ENCODE results near the gene CPNE1. TPM values are rescaled to one million over a fixed set of nuclear protein-coding genes. Genes with fewer than 3 reads are reported as not detected.

The CPNE1 gene
- total and polyA plus RNA-seq, 2 donors = 43.6 to 238 TPM

- 31% methylated on average over 2 of the region's 2 CpGs for WGBS
- DNase-seq (ENCODE audit: low read depth in 6 of 9, low spot score in 9 of 9) = no peak
- H3K4me1 ChIP-seq (ENCODE audit: control insufficient read depth in 2 of 2, insufficient read depth in 2 of 2, low read length in 2 of 2) = peaks cover 24 to 25% of the 10 kb centered on the region in 2 donors
- H3K27me3 ChIP-seq (ENCODE audit: control insufficient read depth in 2 of 2, insufficient read depth in 1 of 2, low read length in 1 of 2) = no peaks in the 10 kb centered on the region
- H3K36me3 ChIP-seq (ENCODE audit: control insufficient read depth in 2 of 2, insufficient read depth in 2 of 2, low read length in 1 of 2) = peaks cover 0 to 1% of the 10 kb centered on the region in 2 donors
- H3K27ac ChIP-seq (ENCODE audit: low read depth in 1 of 2, low read length in 1 of 2) = no peak overlapping the region
- no peaks in the 10 kb centered on the region for H3K9me3 ChIP-seq (ENCODE audit: control insufficient read depth in 2 of 2, insufficient read depth in 1 of 2, low read length in 1 of 2)
- peak overlapping the region in 1 of 2 donors; percentile 5 for H3K4me3 ChIP-seq (ENCODE audit: low read length in 2 of 2)
Measured at GRCh38 chr20:35662551-35662950, 2.1 kb downstream of the CPNE1 start.

GRCh38 chr20:35661908-35662307 is 2.8 kb downstream of the CPNE1 start:
- peak overlapping the region in 1 of 2 donors; percentile 29 for H3K4me3 ChIP-seq (ENCODE audit: low read length in 2 of 2)
- DNase-seq (ENCODE audit: low read depth in 6 of 9, low spot score in 9 of 9) = no peak
- H3K36me3 ChIP-seq (ENCODE audit: control insufficient read depth in 2 of 2, insufficient read depth in 2 of 2, low read length in 1 of 2) = peaks cover 0 to 7% of the 10 kb centered on the region in 2 donors
- no peaks in the 10 kb centered on the region for H3K27me3 ChIP-seq (ENCODE audit: control insufficient read depth in 2 of 2, insufficient read depth in 1 of 2, low read length in 1 of 2)
- H3K4me1 ChIP-seq (ENCODE audit: control insufficient read depth in 2 of 2, insufficient read depth in 2 of 2, low read length in 2 of 2) = peaks cover 24 to 28% of the 10 kb centered on the region in 2 donors
- WGBS = 65% methylated on average over 3 of the region's 3 CpGs
- H3K27ac ChIP-seq (ENCODE audit: low read depth in 1 of 2, low read length in 1 of 2) = no peak overlapping the region
- H3K9me3 ChIP-seq (ENCODE audit: control insufficient read depth in 2 of 2, insufficient read depth in 1 of 2, low read length in 1 of 2) = no peaks in the 10 kb centered on the region

DNA sequence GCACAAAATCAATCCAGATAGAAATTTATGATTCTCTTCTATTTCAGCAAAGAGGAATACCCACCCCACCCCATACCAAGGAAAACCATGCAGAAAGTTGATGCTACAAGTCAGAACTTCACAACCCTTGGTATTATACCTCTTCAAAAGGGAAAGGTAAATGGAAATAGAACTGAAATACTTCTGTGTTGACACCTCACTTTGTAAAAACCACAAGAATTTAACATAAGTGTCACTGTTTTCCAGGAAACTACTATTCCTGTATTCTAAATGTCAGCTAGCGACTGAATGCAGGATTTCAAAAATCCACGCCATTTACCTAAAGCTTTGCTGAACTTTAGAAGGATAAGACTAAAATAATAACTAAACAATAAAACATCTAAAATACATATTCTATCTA is 3.6 kb downstream of the CPNE1 start:
- H3K9me3 ChIP-seq (ENCODE audit: control insufficient read depth in 2 of 2, insufficient read depth in 1 of 2, low read length in 1 of 2) = no peaks in the 10 kb centered on the region
- H3K4me3 ChIP-seq (ENCODE audit: low read length in 2 of 2) = no peak overlapping the region
- H3K36me3 ChIP-seq (ENCODE audit: control insufficient read depth in 2 of 2, insufficient read depth in 2 of 2, low read length in 1 of 2) = peaks cover 3 to 12% of the 10 kb centered on the region in 2 donors
- no peak overlapping the region for H3K27ac ChIP-seq (ENCODE audit: low read depth in 1 of 2, low read length in 1 of 2)
- H3K4me1 ChIP-seq (ENCODE audit: control insufficient read depth in 2 of 2, insufficient read depth in 2 of 2, low read length in 2 of 2) = peaks cover 24 to 28% of the 10 kb centered on the region in 2 donors
- H3K27me3 ChIP-seq (ENCODE audit: control insufficient read depth in 2 of 2, insufficient read depth in 1 of 2, low read length in 1 of 2) = no peaks in the 10 kb centered on the region
- peak in 1 of 9 donors; percentile 34 for DNase-seq (ENCODE audit: low read depth in 6 of 9, low spot score in 9 of 9)
- WGBS = 42% methylated on average over 2 of the region's 2 CpGs

DNA sequence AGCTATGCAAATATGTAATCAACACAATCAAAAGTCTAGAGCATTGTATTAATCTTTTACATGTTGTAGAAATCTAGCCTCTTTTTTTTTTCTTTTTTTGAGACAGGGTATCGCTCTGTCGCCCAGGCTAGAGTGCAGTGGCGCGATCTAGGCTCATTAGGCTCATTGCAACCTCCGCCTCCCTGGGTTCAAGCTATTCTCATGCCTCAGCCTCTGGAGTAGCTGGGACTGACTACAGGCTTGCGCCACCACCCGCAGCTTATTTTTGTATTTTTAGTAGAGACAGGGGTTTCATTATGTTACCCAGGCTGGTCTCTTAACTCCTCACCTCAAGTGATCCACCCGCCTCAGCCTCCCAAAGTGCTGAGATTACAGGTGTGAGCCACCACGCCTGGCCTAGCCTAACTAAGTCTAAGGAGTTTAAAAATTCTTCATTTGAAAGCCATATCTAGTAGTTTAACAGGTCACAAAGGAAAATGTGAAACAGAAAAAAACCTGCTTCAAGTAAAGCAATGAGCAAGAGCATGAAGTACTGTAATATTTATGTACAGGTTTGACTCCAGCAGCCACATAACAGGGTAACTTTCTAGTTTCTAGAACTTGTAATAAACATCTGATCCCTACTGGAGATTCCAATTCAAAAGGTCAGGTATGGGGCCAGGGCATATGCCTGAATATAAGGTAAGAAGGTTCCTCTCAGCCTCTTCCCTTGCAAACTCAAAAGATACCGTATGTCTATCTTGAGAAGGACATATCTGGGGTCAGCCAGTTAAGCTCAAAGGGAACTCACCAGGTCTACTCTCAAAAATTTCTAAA is 4.4 kb downstream of the CPNE1 start:
- 94% methylated on average over 10 of the region's 10 CpGs for WGBS
- no peaks in the 10 kb centered on the region for H3K9me3 ChIP-seq (ENCODE audit: control insufficient read depth in 2 of 2, insufficient read depth in 1 of 2, low read length in 1 of 2)
- H3K4me1 ChIP-seq (ENCODE audit: control insufficient read depth in 2 of 2, insufficient read depth in 2 of 2, low read length in 2 of 2) = peaks cover 24 to 28% of the 10 kb centered on the region in 2 donors
- no peak for DNase-seq (ENCODE audit: low read depth in 6 of 9, low spot score in 9 of 9)
- H3K36me3 ChIP-seq (ENCODE audit: control insufficient read depth in 2 of 2, insufficient read depth in 2 of 2, low read length in 1 of 2) = peaks cover 3 to 12% of the 10 kb centered on the region in 2 donors
- no peaks in the 10 kb centered on the region for H3K27me3 ChIP-seq (ENCODE audit: control insufficient read depth in 2 of 2, insufficient read depth in 1 of 2, low read length in 1 of 2)
- H3K27ac ChIP-seq (ENCODE audit: low read depth in 1 of 2, low read length in 1 of 2) = no peak overlapping the region
- H3K4me3 ChIP-seq (ENCODE audit: low read length in 2 of 2) = no peak overlapping the region

GRCh38 chr20:35657271-35657670 is 7.4 kb downstream of the CPNE1 start:
- 10% methylated on average over 1 of the region's 1 CpG for WGBS
- no peak overlapping the region for H3K4me3 ChIP-seq (ENCODE audit: low read length in 2 of 2)
- no peak overlapping the region for H3K27ac ChIP-seq (ENCODE audit: low read depth in 1 of 2, low read length in 1 of 2)
- H3K27me3 ChIP-seq (ENCODE audit: control insufficient read depth in 2 of 2, insufficient read depth in 1 of 2, low read length in 1 of 2) = no peaks in the 10 kb centered on the region
- no peaks in the 10 kb centered on the region for H3K9me3 ChIP-seq (ENCODE audit: control insufficient read depth in 2 of 2, insufficient read depth in 1 of 2, low read length in 1 of 2)
- peaks cover 31 to 43% of the 10 kb centered on the region in 2 donors for H3K36me3 ChIP-seq (ENCODE audit: control insufficient read depth in 2 of 2, insufficient read depth in 2 of 2, low read length in 1 of 2)
- DNase-seq (ENCODE audit: low read depth in 6 of 9, low spot score in 9 of 9) = no peak
- peaks cover 10 to 22% of the 10 kb centered on the region in 2 donors for H3K4me1 ChIP-seq (ENCODE audit: control insufficient read depth in 2 of 2, insufficient read depth in 2 of 2, low read length in 2 of 2)

DNA sequence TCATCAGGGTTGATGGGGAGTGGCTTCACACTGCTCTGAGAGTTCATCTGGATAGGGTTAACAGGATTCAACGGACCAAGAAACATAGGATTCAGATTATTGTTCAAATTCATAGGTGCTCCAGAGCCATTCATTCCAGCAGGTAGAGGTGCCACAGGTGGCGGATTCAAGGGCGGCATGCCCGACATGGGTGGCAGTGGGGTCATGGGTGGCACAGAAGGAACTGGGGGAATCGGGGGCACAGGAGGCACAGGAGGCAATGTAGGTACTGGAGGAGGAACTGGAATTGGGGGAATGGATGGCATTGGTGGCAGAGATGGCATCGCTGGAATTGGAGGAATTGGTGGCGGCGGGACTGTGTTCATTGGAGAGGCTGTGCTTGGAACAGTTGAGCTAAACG is 10.3 kb downstream of the CPNE1 start:
- 98% methylated on average over 9 of the region's 9 CpGs for WGBS
- DNase-seq (ENCODE audit: low read depth in 6 of 9, low spot score in 9 of 9) = no peak
- H3K36me3 ChIP-seq (ENCODE audit: control insufficient read depth in 2 of 2, insufficient read depth in 2 of 2, low read length in 1 of 2) = peaks cover 31 to 60% of the 10 kb centered on the region in 2 donors
- H3K4me1 ChIP-seq (ENCODE audit: control insufficient read depth in 2 of 2, insufficient read depth in 2 of 2, low read length in 2 of 2) = peaks cover 0 to 7% of the 10 kb centered on the region in 2 donors
- H3K27ac ChIP-seq (ENCODE audit: low read depth in 1 of 2, low read length in 1 of 2) = no peak overlapping the region
- no peaks in the 10 kb centered on the region for H3K9me3 ChIP-seq (ENCODE audit: control insufficient read depth in 2 of 2, insufficient read depth in 1 of 2, low read length in 1 of 2)
- H3K4me3 ChIP-seq (ENCODE audit: low read length in 2 of 2) = no peak overlapping the region
- H3K27me3 ChIP-seq (ENCODE audit: control insufficient read depth in 2 of 2, insufficient read depth in 1 of 2, low read length in 1 of 2) = no peaks in the 10 kb centered on the region

DNA sequence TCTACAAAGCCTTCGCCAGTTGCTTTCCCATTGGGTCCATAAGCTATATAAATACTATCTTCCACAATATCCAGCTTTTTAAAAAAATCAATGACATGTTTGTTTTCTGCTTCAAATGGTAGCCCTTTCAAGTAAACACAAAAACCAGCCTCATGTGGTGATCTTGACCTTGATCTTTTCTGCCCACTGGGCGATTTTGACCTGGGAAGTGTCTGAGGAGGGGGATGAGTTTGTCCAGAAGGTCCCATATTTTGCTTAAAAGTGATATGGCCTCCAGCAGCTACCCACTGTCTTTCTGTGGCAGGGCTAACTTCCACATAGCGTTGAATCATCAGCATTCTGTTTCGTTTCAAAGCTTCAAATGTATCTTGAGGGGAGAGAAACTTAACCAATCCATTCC is 10.8 kb downstream of the CPNE1 start:
- Histone ChIP-seq H3K27me3 (ENCODE audit: control insufficient read depth in 2 of 2, insufficient read depth in 1 of 2, low read length in 1 of 2) (no peaks in the 10 kb centered on the region), H3K27ac (ENCODE audit: low read depth in 1 of 2, low read length in 1 of 2) (no peak overlapping the region), H3K4me1 (ENCODE audit: control insufficient read depth in 2 of 2, insufficient read depth in 2 of 2, low read length in 2 of 2) (peaks cover 0 to 7% of the 10 kb centered on the region in 2 donors), H3K36me3 (ENCODE audit: control insufficient read depth in 2 of 2, insufficient read depth in 2 of 2, low read length in 1 of 2) (peaks cover 31 to 60% of the 10 kb centered on the region in 2 donors), H3K4me3 (ENCODE audit: low read length in 2 of 2) (no peak overlapping the region), H3K9me3 (ENCODE audit: control insufficient read depth in 2 of 2, insufficient read depth in 1 of 2, low read length in 1 of 2) (no peaks in the 10 kb centered on the region)
- DNase-seq (ENCODE audit: low read depth in 6 of 9, low spot score in 9 of 9) = no peak
- 97% methylated on average over 4 of the region's 4 CpGs for WGBS

DNA sequence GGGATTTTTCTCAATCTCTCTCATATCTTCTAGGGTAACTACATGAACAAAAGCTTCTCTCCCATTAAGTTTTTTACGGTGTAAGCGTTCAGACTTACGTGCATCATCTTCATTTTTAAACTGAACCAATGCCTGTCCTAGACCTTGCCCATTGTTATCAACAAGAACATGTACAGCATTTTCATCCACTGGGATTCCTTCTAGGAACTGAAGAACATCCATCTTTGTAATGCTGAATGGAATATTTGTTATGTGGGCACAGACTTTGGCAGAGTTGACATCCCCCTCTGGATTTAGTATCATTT is 11.3 kb downstream of the CPNE1 start:
- no peak for DNase-seq (ENCODE audit: low read depth in 6 of 9, low spot score in 9 of 9)
- no peak overlapping the region for H3K27ac ChIP-seq (ENCODE audit: low read depth in 1 of 2, low read length in 1 of 2)
- peaks cover 0 to 4% of the 10 kb centered on the region in 2 donors for H3K4me1 ChIP-seq (ENCODE audit: control insufficient read depth in 2 of 2, insufficient read depth in 2 of 2, low read length in 2 of 2)
- no peak overlapping the region for H3K4me3 ChIP-seq (ENCODE audit: low read length in 2 of 2)
- no peaks in the 10 kb centered on the region for H3K27me3 ChIP-seq (ENCODE audit: control insufficient read depth in 2 of 2, insufficient read depth in 1 of 2, low read length in 1 of 2)
- peaks cover 31 to 60% of the 10 kb centered on the region in 2 donors for H3K36me3 ChIP-seq (ENCODE audit: control insufficient read depth in 2 of 2, insufficient read depth in 2 of 2, low read length in 1 of 2)
- WGBS = 98% methylated on average over 3 of the region's 3 CpGs
- no peaks in the 10 kb centered on the region for H3K9me3 ChIP-seq (ENCODE audit: control insufficient read depth in 2 of 2, insufficient read depth in 1 of 2, low read length in 1 of 2)

GRCh38 chr20:35652641-35653429 is 11.9 kb downstream of the CPNE1 start:
- Histone ChIP-seq H3K36me3 (ENCODE audit: control insufficient read depth in 2 of 2, insufficient read depth in 2 of 2, low read length in 1 of 2) (peaks cover 31 to 60% of the 10 kb centered on the region in 2 donors), H3K27ac (ENCODE audit: low read depth in 1 of 2, low read length in 1 of 2) (no peak overlapping the region), H3K4me3 (ENCODE audit: low read length in 2 of 2) (no peak overlapping the region), H3K27me3 (ENCODE audit: control insufficient read depth in 2 of 2, insufficient read depth in 1 of 2, low read length in 1 of 2) (no peaks in the 10 kb centered on the region), H3K4me1 (ENCODE audit: control insufficient read depth in 2 of 2, insufficient read depth in 2 of 2, low read length in 2 of 2) (peaks cover 0 to 3% of the 10 kb centered on the region in 2 donors), H3K9me3 (ENCODE audit: control insufficient read depth in 2 of 2, insufficient read depth in 1 of 2, low read length in 1 of 2) (no peaks in the 10 kb centered on the region)
- 98% methylated on average over 13 of the region's 13 CpGs for WGBS
- DNase-seq (ENCODE audit: low read depth in 6 of 9, low spot score in 9 of 9) = no peak
